ENCODE results near the gene FREY1.

FREY1 gene

DNA sequence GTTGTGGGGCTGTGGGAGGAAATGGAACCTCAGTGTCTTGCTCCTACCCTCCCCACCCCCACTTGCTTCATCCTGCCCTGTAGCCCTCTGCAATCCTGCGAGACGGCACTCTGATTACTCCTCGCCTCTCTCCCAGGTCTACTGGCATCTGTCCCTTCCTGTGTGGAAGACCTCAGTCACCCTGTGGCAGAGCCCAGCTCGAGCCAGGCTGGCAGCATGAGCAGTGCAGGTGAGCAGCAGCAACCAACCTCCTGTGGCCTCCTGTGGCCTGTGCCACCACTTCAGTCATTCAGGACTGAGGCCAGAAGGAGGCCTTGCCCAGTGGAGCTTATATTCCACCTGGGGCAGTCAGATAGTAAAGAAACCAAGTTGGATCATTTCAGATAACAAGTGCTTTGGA lies 36.4 kb downstream of the FREY1 start:
- DNase-seq (ENCODE audit: low read depth) = no peak

GRCh38 chr11:45869551-45869950 lies 37.5 kb downstream of the FREY1 start:
- DNase-seq (ENCODE audit: low read depth) = no peak

DNA sequence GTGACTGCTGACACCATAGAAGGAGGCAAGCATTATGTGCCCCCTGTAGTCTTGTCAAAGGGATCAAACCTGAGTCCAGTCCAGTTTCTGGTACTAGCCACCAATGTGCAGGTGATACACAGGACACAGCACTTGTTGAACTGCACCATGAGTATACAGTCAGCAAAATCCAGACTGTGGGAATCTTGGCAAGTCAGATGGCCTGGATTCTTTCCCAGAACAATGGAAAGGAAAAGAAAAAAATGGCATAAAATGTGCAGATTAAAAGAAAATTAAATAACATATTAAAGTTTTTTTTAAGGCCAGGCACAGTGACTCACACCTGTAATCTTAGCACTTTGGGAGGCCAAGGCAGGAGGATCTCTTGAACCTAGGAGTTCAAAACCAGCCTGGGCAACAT lies 43.0 kb downstream of the FREY1 start:
- DNase-seq (ENCODE audit: low read depth) = no peak

DNA sequence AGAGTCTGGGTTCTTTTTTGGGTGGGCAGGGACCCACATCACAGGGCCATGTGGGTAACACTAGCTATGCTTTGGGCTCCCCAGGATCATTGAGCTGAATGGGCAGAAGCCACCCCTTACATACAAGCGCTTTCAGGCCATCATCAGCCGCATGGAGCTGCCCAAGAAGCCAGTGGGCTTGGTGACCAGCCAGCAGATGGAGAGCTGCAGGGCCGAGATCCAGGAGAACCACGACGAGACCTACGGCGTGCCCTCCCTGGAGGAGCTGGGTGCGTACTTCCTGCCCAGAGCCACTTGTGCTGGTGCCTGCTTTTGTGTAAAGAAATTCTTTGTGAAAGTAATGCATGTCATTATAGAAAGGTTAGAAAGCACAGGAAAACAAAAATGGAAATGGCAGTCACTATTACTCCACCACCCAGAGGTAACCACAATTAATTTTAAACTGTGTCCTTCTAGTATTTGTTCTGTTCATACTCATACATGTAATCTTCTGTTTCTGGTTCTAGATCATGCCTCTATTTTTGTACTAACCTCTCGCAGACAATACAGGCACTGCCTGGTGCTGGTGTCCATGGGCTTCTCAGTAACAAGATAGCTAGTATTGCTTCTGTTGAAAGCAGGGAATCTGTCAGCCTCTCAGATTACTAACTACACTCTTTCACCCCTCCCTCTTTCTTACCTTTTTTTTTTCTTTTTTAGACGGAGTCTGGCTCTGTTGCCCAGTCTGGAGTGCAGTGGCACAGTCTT lies 46.1 kb downstream of the FREY1 start:
- DNase-seq (ENCODE audit: low read depth) = no peak

- no peak for DNase-seq (ENCODE audit: low read depth)
These were observed 46.7 kb downstream of the FREY1 start for GRCh38 chr11:45860348-45860747.

DNA sequence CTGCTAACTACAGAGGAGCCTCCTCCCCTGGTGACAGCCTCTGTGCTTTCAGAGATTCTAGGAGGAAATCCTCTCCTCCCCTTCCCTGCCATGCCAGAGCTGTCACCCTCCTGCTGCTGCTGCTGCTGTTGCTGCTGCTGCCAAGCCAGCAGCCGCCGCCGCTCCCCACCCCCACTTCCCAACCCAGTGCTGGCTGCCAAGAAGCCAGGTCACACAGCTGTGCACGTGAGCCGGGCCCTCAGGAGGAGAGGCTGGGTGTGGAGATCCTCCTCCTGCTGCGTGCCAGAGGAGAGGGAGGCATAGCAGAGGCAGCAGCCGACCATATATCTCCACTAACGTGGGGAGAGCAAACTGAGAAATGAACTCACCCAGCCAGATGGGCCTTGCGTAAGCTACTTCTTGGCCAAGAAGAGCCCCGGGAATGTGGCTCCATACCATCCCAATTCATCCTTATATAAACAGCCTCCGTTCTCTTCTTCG lies 47.4 kb downstream of the FREY1 start:
- DNase-seq (ENCODE audit: low read depth) = no peak

DNA sequence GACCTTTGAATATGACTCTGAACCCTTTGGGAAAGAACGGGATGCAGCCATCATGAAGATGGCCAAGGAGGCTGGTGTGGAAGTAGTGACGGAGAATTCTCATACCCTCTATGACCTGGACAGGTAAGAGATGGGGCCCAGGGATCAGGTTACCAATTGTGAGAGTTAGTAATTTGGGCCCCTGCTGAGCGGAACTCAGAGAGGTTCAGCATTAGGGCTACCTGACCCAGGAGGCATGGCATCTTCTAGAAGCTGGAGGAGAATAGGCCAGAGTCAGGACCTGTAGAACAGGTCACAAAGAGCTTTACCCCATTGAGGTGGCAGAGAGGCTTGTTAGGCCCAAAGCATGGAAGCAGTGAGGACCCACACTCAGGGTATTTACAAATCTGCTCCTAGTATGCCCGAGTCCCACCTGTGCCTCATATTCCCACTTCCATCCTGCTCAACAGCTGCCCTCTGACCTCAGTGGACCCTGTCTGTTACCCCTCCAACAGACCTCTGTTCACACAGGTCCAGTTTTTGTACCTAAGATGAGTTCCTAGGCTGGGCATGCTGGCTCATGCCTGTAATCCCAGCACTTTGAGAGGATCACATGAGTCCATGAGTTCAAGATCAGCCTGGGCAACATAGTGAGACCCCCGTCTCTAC lies 48.2 kb downstream of the FREY1 start:
- no peak for DNase-seq (ENCODE audit: low read depth)

DNA sequence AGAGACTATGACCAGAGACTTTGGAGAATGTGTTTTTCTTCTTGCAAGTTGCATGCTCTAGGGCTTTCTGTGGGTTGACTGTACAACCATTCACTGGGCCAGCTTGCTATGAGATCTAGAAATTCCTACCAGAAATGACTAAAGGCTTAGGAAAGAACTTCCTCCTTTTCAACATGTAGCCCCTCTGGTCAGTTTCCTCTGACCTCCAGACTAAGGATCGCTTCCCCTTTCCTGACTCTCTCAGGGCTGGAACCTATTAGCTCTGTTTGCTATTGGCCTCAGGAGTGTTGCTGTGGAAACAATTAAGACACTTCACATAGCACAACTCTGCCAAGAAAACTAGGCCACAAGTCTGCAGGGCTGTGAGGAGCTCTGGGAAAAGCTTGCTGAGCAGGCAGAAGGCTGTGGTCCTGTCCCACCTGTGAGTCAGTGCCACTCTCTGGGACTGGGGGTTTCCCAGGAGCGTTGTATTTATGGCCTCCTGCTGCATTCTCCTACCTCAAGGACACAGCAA lies 49.1 kb downstream of the FREY1 start:
- DNase-seq (ENCODE audit: low read depth) = no peak
